KMS-11 (cell line): Measurements from ENCODE around the gene P2RY11.

Experiments used
- H2AFZ ChIP-seq: fragments of 200-600 bp; sonication (generic); 2 replicates; pipeline ENCODE4 v1.6.1; 2016; ENCODE audit warnings: antibody characterized with exemption, mixed run types, low read depth
- H3K27ac ChIP-seq: fragments of 200-600 bp; sonication (generic); 2 replicates; pipeline ENCODE4 v1.6.1; 2016; ENCODE audit warnings: mild to moderate bottlenecking, mixed run types
- H3K27me3 ChIP-seq: fragments of 200-600 bp; sonication (generic); 2 replicates; pipeline ENCODE4 v1.6.1; 2017; ENCODE audit warnings: mild to moderate bottlenecking, low read depth, mixed run types, moderate library complexity; ENCODE audit not compliant: insufficient read depth
- H3K36me3 ChIP-seq: fragments of 200-600 bp; sonication (generic); 2 replicates; pipeline ENCODE4 v1.6.1; 2017; ENCODE audit warnings: mild to moderate bottlenecking, mixed run types; ENCODE audit not compliant: insufficient read depth
- H3K4me1 ChIP-seq: fragments of 200-600 bp; sonication (generic); 2 replicates; pipeline ENCODE4 v1.6.1; 2016; ENCODE audit warnings: mild to moderate bottlenecking, low read depth, mixed run types; ENCODE audit not compliant: poor library complexity, severe bottlenecking
- H3K4me2 ChIP-seq: fragments of 200-600 bp; sonication (generic); 2 replicates; pipeline ENCODE4 v1.7.0; 2016; ENCODE audit warnings: mild to moderate bottlenecking, mixed run types
- H3K4me3 ChIP-seq: fragments of 200-600 bp; sonication (generic); IDR thresholded peaks from 2 replicates; pipeline ENCODE4 v1.6.1; 2017; ENCODE audit warnings: low read depth, low read length, mixed read lengths; ENCODE audit not compliant: insufficient read depth
- H3K79me2 ChIP-seq: fragments of 200-600 bp; sonication (generic); 2 replicates; pipeline ENCODE4 v1.6.1; 2016; ENCODE audit warnings: low read depth, mixed run types; ENCODE audit not compliant: insufficient read depth
- H3K9ac ChIP-seq: fragments of 200-600 bp; sonication (generic); 2 replicates; pipeline ENCODE4 v1.6.1; 2016; ENCODE audit warnings: mild to moderate bottlenecking, mixed run types
- H4K20me1 ChIP-seq: fragments of 200-600 bp; sonication (generic); 2 replicates; pipeline ENCODE4 v1.6.1; 2016; ENCODE audit warnings: mild to moderate bottlenecking, mixed run types; ENCODE audit not compliant: insufficient read depth
- CTCF ChIP-seq: fragments of 200-600 bp; sonication (generic); conservative IDR thresholded peaks from 2 replicates; pipeline ENCODE4 v1.6.1; 2017; ENCODE audit warnings: low read depth, mild to moderate bottlenecking, antibody characterized with exemption, low read length, moderate library complexity, mixed read lengths

The P2RY11 gene

GRCh38 chr19:10116085-10116865 is 4.8 kb downstream of the P2RY11 start:
- H3K79me2 ChIP-seq, result peaks cover 12% of the 10 kb centered on the region; the same call in 1 of the 2 replicates

GRCh38 chr19:10116866-10117616 is 5.5 kb downstream of the P2RY11 start:
- H3K27ac ChIP-seq, result no peak overlapping the region
- no peak overlapping the region for H3K4me2 ChIP-seq
- no peak for TF ChIP-seq CTCF
- no peaks in the 10 kb centered on the region for H3K27me3 ChIP-seq
- peaks cover 12% of the 10 kb centered on the region; the same call in 1 of the 2 replicates for H3K79me2 ChIP-seq
- H3K9ac ChIP-seq, result no peak overlapping the region
- no peaks in the 10 kb centered on the region for H3K36me3 ChIP-seq
- peaks cover 18% of the 10 kb centered on the region for H3K4me1 ChIP-seq
- no peak overlapping the region for H3K4me3 ChIP-seq
- no peak overlapping the region for H2AFZ ChIP-seq
- H4K20me1 ChIP-seq, result no peaks in the 10 kb centered on the region

More at GRCh38 chr19:10116085-10116865, 4.8 kb downstream of the P2RY11 start:
- Histone ChIP-seq H3K9ac (no peak overlapping the region), H3K27ac (no peak overlapping the region), H3K27me3 (no peaks in the 10 kb centered on the region), H2AFZ (no peak overlapping the region), H3K36me3 (0 out of 2 replicates have a peak, but pooled peaks cover under 1% of the 10 kb centered on the region), H3K4me2 (no peak overlapping the region), H3K4me1 (peaks cover 26% of the 10 kb centered on the region), H3K4me3 (no peak overlapping the region), H4K20me1 (no peaks in the 10 kb centered on the region)
- no peak for TF ChIP-seq CTCF

- H3K27me3 ChIP-seq, result no peaks in the 10 kb centered on the region
- H3K4me2 ChIP-seq, result peak overlapping the region; percentile 96
- no peaks in the 10 kb centered on the region for H4K20me1 ChIP-seq
- TF ChIP-seq CTCF, result no peak
- H3K36me3 ChIP-seq, result no peaks in the 10 kb centered on the region
- peaks cover 2% of the 10 kb centered on the region for H3K4me1 ChIP-seq
- peaks cover 12% of the 10 kb centered on the region; the same call in 1 of the 2 replicates for H3K79me2 ChIP-seq
- H3K4me3 ChIP-seq, result no peak overlapping the region
- H2AFZ ChIP-seq, result no peak overlapping the region
- no peak overlapping the region; the same call in 1 of the 2 replicates for H3K27ac ChIP-seq
- peak overlapping the region; percentile 61; the same call in 1 of the 2 replicates for H3K9ac ChIP-seq
Measured at GRCh38 chr19:10118960-10119359, 7.5 kb downstream of the P2RY11 start.

GRCh38 chr19:10120538-10121189 is 9.2 kb downstream of the P2RY11 start:
- Histone ChIP-seq H3K4me3 (no peak overlapping the region), H3K79me2 (peaks cover 12% of the 10 kb centered on the region; the same call in 1 of the 2 replicates), H4K20me1 (no peaks in the 10 kb centered on the region), H3K4me1 (peaks cover 2% of the 10 kb centered on the region), H3K4me2 (0 out of 2 replicates have a peak overlapping the region, but pooled peaks have one; percentile 63), H3K27ac (no peak overlapping the region), H3K9ac (no peak overlapping the region), H3K27me3 (no peaks in the 10 kb centered on the region), H2AFZ (no peak overlapping the region), H3K36me3 (no peaks in the 10 kb centered on the region)
- TF ChIP-seq CTCF, result no peak
